Naive thymus-derived CD4-positive, alpha-beta T cell (primary cell): ENCODE measurements around the gene ATP11A. TPM values are rescaled to one million over a fixed set of nuclear protein-coding genes. Genes with fewer than 3 reads are reported as not detected.

ENCODE experiments used
- ATAC-seq: fragments of 150-1000 bp; cut with Tn5 transposase; 2 replicates; pipeline ENCODE4 v1.10.0; 2021; ENCODE audit warnings: mild to moderate bottlenecking, moderate library complexity
- CTCF ChIA-PET: fragments of 350-600 bp; sonication (Branson Sonifier 250); formaldehyde crosslinking; loops from one replicate; lab custom pipeline; 2021; ENCODE audit warnings: antibody characterized with exemption; lab: Charles Lee
- POLR2A ChIA-PET: fragments of 350-600 bp; sonication (Branson Sonifier 250); formaldehyde crosslinking; loops from one replicate; lab custom pipeline; 2021; ENCODE audit warnings: antibody characterized with exemption, inconsistent platforms; lab: Charles Lee
- DNase-seq, 9 donors: peaks; one replicate each; pipeline versions ENCODE4 v3.0.0 to v3.0.0-alpha.2; 2020 to 2022; ENCODE audit warnings: mixed read lengths in 1 of 9
- H3K27ac ChIP-seq: one replicate; pipeline ENCODE4 v1.7.0; 2013; ENCODE audit warnings: mild to moderate bottlenecking, low read depth, low read length, moderate library complexity
- H3K27me3 ChIP-seq, 2 donors: one replicate each; pipeline ENCODE4 v1.7.0; 2013; ENCODE audit warnings: low read length in 2 of 2, mild to moderate bottlenecking in 2 of 2, moderate library complexity in 2 of 2; ENCODE audit not compliant: control insufficient read depth in 2 of 2, insufficient read depth in 2 of 2
- H3K36me3 ChIP-seq, 3 experiments: 1 replicate in 2 of 3; 2 replicates in 1 of 3; pipeline ENCODE4 v1.7.0; 2013; ENCODE audit warnings: low read length in 3 of 3, mild to moderate bottlenecking in 3 of 3, moderate library complexity in 1 of 3; ENCODE audit not compliant: insufficient read depth in 3 of 3, control insufficient read depth in 2 of 3
- H3K4me1 ChIP-seq, 2 donors: one replicate each; pipeline ENCODE4 v1.7.0; 2013; ENCODE audit warnings: low read length in 2 of 2, mild to moderate bottlenecking in 2 of 2, moderate library complexity in 1 of 2; ENCODE audit not compliant: control insufficient read depth in 2 of 2, insufficient read depth in 2 of 2
- H3K4me3 ChIP-seq: 2 replicates; pipeline ENCODE4 v1.7.0; 2013; ENCODE audit warnings: mild to moderate bottlenecking, low read length
- H3K9me3 ChIP-seq, 3 experiments: 1 replicate in 2 of 3; 2 replicates in 1 of 3; pipeline ENCODE4 v1.7.0; 2013; ENCODE audit warnings: low read length in 3 of 3; ENCODE audit not compliant: control insufficient read depth in 2 of 3
- H3K27ac Mint-ChIP-seq, 9 donors: one replicate each; pipeline ENCODE4 v1.8.0; 2020 to 2022; ENCODE audit warnings: mixed read lengths in 9 of 9, mild to moderate bottlenecking in 8 of 9, moderate library complexity in 5 of 9, inconsistent platforms in 2 of 9
- H3K27me3 Mint-ChIP-seq, 5 donors: one replicate each; pipeline ENCODE4 v1.8.0; 2021 to 2022; ENCODE audit warnings: mixed read lengths in 5 of 5, mild to moderate bottlenecking in 1 of 5
- H3K36me3 Mint-ChIP-seq, 5 donors: one replicate each; pipeline ENCODE4 v1.8.0; 2020 to 2022; ENCODE audit warnings: mixed read lengths in 5 of 5, mild to moderate bottlenecking in 3 of 5, inconsistent platforms in 1 of 5
- H3K4me1 Mint-ChIP-seq, 7 donors: one replicate each; pipeline ENCODE4 v1.8.0; 2020 to 2022; ENCODE audit warnings: mixed read lengths in 7 of 7, mild to moderate bottlenecking in 3 of 7, inconsistent platforms in 1 of 7
- H3K4me3 Mint-ChIP-seq, 10 donors: one replicate each; pipeline ENCODE4 v1.8.0; 2020 to 2022; ENCODE audit warnings: mild to moderate bottlenecking in 10 of 10, mixed read lengths in 10 of 10, moderate library complexity in 6 of 10, inconsistent platforms in 2 of 10
- H3K9me3 Mint-ChIP-seq, 11 donors: one replicate each; pipeline ENCODE4 v1.8.0; 2020 to 2022; ENCODE audit warnings: mixed read lengths in 11 of 11, mild to moderate bottlenecking in 4 of 11, inconsistent platforms in 1 of 11, moderate library complexity in 1 of 11
- intact Hi-C, 2 donors: fragments of 100-400 bp; cut with micrococcal nuclease; formaldehyde crosslinking; loops; one replicate each; pipeline ENCODE4 v1.15.1; 2023
- polyA plus RNA-seq, 2 donors: library from polyadenylated mRNA; unstranded; fragments of 300-500 nt; fragmentation: Illumina TruSeq; gene quantifications; one replicate each; pipeline ENCODE4 v1.2.3, GENCODE V29; 2021
- total RNA-seq, 6 experiments: library from RNA in 5 of 6; stranded (reverse) in 5 of 6; gene quantifications; 1 replicate in 5 of 6; 2 replicates in 1 of 6; pipeline ENCODE4 v1.2.3 and lab custom pipeline; 2021 to 2026

ATP11A gene
- total and polyA plus RNA-seq, 7 experiments from 2014 or later: 4.3 to 111 (median 58.5) TPM

DNA sequence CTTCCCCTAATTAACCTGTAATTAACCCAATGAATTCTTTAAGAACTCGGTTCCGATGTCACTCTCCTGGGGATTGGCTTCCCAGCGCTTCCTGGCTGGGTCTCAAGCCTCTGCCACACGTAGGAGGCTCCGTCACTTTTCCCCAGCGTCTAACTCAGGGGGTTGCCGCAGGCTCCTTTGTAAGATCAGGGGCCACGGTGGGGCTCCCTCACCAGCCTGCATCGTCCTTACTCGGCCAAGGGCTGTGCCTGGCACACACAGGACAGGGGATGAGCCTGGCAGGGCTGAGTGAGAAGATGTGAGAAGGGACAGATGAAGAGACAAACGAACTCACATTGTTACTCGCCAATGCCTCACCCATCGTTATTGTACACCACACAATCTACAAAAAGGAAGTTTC lies 20.9 kb upstream of the ATP11A start:
- H3K36me3 Mint-ChIP-seq: no peaks in the 10 kb centered on the region
- peaks cover 0 to 2% (median 0%) of the 10 kb centered on the region in 5 donors for H3K27me3 Mint-ChIP-seq
- Histone ChIP-seq H3K4me3 (no peak overlapping the region), H3K9me3 (no peaks in the 10 kb centered on the region), H3K27ac (no peak overlapping the region), H3K4me1 (peaks cover 0 to 7% of the 10 kb centered on the region in 2 donors), H3K36me3 (no peaks in the 10 kb centered on the region), H3K27me3 (no peaks in the 10 kb centered on the region)
- ChIA-PET CTCF (interaction anchor here (0.7 kb wide), 1 partner anchor 28 kb away, joined by 4 read pairs; no protein-coding TSS in a partner anchor), POLR2A (no interaction called here)
- DNase-seq (no peak), ATAC-seq (no peak)
- H3K9me3 Mint-ChIP-seq: no peaks in the 10 kb centered on the region
- no peak overlapping the region for H3K4me3 Mint-ChIP-seq
- peak overlapping the region in 1 of 9 donors; percentile 25 for H3K27ac Mint-ChIP-seq
- intact Hi-C loops: no loop called here
- peaks cover 2 to 21% (median 7%) of the 10 kb centered on the region in 7 donors for H3K4me1 Mint-ChIP-seq

DNA sequence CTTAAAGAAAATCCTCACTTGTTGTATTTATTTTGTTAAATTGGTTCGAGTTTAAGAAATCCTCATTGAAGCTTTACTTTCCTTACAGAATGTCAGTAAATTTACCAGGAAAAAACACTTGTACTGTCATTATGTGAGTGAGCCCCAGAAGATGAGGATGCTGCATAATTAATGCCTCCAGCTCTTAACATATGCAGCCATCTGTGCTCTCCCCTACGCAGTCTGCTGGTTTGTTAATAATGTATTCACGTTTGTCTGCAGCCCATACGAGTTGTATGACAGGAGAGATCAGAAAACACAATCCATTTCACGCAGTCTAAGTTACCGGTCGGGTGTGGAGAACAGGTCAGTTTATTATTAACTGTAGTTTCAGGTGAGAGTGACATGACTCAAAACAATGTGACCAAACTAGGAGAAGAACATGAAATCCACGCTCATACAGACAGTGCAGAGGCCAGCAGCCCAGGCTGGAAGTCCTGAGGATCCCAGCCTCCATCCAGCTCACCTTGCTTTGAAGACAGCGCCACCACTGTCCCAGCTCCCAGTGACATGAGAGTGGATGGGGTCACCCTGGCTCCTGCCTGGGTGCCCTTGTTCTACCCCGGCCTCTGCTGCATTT lies 19.8 kb upstream of the ATP11A start:
- no peak overlapping the region for H3K4me3 Mint-ChIP-seq
- intact Hi-C loops: no loop called here
- Histone ChIP-seq H3K27me3 (no peaks in the 10 kb centered on the region), H3K9me3 (no peaks in the 10 kb centered on the region), H3K27ac (no peak overlapping the region), H3K36me3 (no peaks in the 10 kb centered on the region), H3K4me1 (peaks cover 0 to 15% of the 10 kb centered on the region in 2 donors), H3K4me3 (no peak overlapping the region)
- H3K4me1 Mint-ChIP-seq: peaks cover 8 to 28% (median 14%) of the 10 kb centered on the region in 7 donors
- CTCF ChIA-PET: no interaction called here
- H3K36me3 Mint-ChIP-seq: no peaks in the 10 kb centered on the region
- POLR2A ChIA-PET: no interaction called here
- no peak for DNase-seq
- H3K27me3 Mint-ChIP-seq: peaks cover 0 to 2% (median 0%) of the 10 kb centered on the region in 5 donors
- no peaks in the 10 kb centered on the region for H3K9me3 Mint-ChIP-seq
- no peak for ATAC-seq
- no peak overlapping the region for H3K27ac Mint-ChIP-seq

DNA sequence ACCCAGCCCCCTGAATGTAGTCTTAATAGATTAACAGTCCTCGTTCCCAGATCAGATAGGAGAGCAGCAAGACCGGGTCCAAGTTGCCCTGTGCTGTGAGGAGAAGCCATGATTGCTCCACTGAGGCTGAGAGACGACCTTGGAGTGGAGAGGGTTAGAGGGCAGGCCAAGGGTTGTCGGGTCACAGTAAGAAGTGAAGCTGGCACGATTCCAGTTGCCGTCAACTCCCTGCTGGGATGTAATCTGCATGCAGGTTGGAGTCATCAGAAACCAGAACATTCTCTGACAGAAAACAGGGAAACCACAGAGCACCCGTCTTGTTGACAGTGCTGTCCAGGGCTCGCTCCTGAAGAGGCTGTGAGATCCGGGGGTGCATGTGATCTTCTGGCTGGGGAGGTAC lies 19.0 kb upstream of the ATP11A start:
- DNase-seq (no peak), ATAC-seq (no peak)
- H3K27me3 Mint-ChIP-seq: peaks cover 0 to 3% (median 0%) of the 10 kb centered on the region in 5 donors
- H3K36me3 Mint-ChIP-seq: no peaks in the 10 kb centered on the region
- H3K36me3 ChIP-seq: no peaks in the 10 kb centered on the region
- no peak overlapping the region for H3K4me3 ChIP-seq
- no peaks in the 10 kb centered on the region for H3K9me3 Mint-ChIP-seq
- H3K9me3 ChIP-seq: no peaks in the 10 kb centered on the region
- no peak overlapping the region for H3K27ac Mint-ChIP-seq
- H3K27ac ChIP-seq: no peak overlapping the region
- POLR2A ChIA-PET: no interaction called here
- intact Hi-C loops: no loop called here
- CTCF ChIA-PET: no interaction called here
- H3K4me1 Mint-ChIP-seq: peaks cover 8 to 34% (median 14%) of the 10 kb centered on the region in 7 donors
- no peak overlapping the region for H3K4me3 Mint-ChIP-seq
- no peaks in the 10 kb centered on the region for H3K27me3 ChIP-seq
- H3K4me1 ChIP-seq: peaks cover 0 to 16% of the 10 kb centered on the region in 2 donors

DNA sequence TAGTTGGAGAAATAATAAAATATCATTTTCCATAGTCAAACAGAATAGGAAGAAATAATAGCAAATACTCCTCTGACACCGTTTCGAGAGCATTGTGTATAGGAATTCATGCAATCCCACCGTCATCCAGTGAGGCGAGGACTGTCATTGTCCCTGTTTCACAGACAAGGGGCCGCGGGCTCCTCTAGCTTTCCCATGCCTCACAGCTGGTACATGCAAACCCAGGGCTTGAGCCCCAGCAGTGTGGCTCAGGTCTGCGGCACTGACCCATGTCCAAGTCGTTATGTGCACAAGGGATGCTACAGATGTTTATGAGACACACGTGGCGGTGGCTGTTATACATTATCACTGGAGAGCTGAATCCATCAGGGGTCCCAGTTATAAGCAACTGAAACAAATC lies 18.5 kb upstream of the ATP11A start:
- Histone ChIP-seq H3K27me3 (no peaks in the 10 kb centered on the region), H3K9me3 (no peaks in the 10 kb centered on the region), H3K27ac (no peak overlapping the region), H3K4me1 (peaks cover 0 to 16% of the 10 kb centered on the region in 2 donors), H3K36me3 (no peaks in the 10 kb centered on the region), H3K4me3 (no peak overlapping the region)
- no peaks in the 10 kb centered on the region for H3K9me3 Mint-ChIP-seq
- peaks cover 8 to 34% (median 14%) of the 10 kb centered on the region in 7 donors for H3K4me1 Mint-ChIP-seq
- intact Hi-C loops: no loop called here
- H3K36me3 Mint-ChIP-seq: no peaks in the 10 kb centered on the region
- no peak for ATAC-seq
- H3K4me3 Mint-ChIP-seq: no peak overlapping the region
- DNase-seq: no peak
- POLR2A ChIA-PET: no interaction called here
- CTCF ChIA-PET: interaction anchor here (1.4 kb wide), 1 partner anchor 31 kb away, joined by 5 read pairs; no protein-coding TSS in a partner anchor
- H3K27ac Mint-ChIP-seq: no peak overlapping the region
- peaks cover 0 to 7% (median 0%) of the 10 kb centered on the region in 5 donors for H3K27me3 Mint-ChIP-seq

DNA sequence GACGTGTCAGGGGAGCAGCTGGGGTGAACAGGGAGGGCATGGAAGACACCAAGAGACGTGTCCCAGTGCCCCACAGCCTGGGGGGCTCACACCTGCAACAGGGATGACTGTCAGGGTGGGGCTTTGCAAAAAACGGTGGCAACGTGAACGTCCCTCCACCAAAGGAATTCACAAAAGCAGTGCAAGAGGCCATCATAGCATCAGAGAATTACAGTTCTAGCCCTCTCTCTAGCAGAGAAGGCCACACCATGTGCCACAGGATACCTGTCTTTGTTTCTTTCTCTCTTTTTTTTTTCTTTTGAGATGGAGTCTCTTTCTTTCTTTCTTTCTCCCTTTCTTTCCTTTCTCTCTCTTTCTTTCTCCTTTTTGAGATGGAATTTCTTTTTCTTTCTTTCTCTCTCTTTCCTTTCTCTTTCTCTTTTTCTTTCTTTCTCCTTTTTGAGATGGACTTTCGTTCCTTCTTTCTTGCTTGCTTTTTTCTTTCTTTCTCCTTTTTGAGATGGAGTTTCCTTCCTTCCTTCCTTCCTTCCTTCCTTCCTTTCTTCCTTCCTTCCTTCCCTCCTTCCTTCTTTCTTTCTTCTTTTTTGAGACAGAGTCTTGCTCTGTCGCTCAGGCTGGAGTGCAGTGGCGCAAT lies 17.1 kb upstream of the ATP11A start:
- Mint-ChIP-seq H3K4me1 (peaks cover 8 to 34% (median 15%) of the 10 kb centered on the region in 7 donors), H3K27ac (peak overlapping the region in 2 of 9 donors; percentile 65), H3K36me3 (no peaks in the 10 kb centered on the region), H3K4me3 (peak overlapping the region in 2 of 10 donors; percentile 74 to 77), H3K27me3 (peaks cover 0 to 9% (median 0%) of the 10 kb centered on the region in 5 donors), H3K9me3 (peaks cover 0 to 2% (median 0%) of the 10 kb centered on the region in 11 donors)
- Histone ChIP-seq H3K9me3 (no peaks in the 10 kb centered on the region), H3K4me3 (no peak overlapping the region), H3K4me1 (peaks cover 0 to 16% of the 10 kb centered on the region in 2 donors), H3K27me3 (no peaks in the 10 kb centered on the region), H3K36me3 (no peaks in the 10 kb centered on the region), H3K27ac (no peak overlapping the region)
- intact Hi-C loops: no loop called here
- ChIA-PET POLR2A (no interaction called here), CTCF (interaction anchor here (1.4 kb wide), 1 partner anchor 32 kb away, joined by 5 read pairs; no protein-coding TSS in a partner anchor)
- ATAC-seq (no peak), DNase-seq (no peak)

DNA sequence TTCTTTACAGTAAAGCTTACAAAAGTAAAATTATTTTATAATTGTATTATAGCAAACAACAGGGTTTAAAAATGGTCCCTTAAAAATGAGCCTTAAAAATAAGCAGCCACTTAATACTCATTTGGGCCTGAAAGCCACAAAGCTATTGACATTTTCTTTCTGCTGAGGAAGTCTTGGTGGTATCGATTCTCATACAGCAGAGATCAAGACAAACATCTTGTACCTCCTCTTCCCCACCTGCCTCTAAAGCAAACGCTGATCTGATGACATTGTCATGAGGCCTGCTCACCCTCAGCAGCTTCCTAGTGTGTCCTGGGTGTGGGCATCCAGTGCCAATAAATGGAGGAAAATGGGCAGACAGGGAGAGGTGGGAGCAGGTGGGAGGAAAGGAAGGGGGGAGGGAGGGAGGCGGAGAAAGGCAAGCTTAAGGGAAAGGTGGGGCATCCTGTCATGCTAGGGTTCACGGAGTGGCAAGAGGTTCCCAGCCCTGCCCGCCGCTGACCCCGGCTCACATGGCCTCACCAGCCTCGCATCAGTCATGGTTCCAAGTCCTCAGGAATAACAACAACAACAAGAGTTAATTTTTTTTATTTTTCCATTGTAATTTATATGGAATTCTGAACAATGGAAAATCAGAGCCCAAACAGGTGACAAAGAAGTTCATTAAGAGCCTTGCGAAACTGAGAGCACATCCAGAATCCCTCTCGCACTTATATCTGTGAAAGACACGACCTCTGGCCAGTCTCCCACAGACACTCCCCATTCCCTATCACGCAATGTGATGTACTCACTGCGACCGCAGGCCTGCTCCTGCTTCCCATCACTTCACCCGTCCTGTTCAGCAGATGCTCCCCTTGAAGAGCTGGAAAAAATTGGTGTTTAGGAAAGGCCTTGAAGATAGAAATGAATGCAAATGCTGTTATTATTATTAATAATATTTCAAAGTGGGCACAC lies 15.1 kb upstream of the ATP11A start:
- Histone ChIP-seq H3K36me3 (no peaks in the 10 kb centered on the region), H3K9me3 (no peaks in the 10 kb centered on the region), H3K27ac (peak overlapping the region; percentile 12), H3K4me3 (no peak overlapping the region), H3K27me3 (no peaks in the 10 kb centered on the region), H3K4me1 (peaks cover 0 to 16% of the 10 kb centered on the region in 2 donors)
- intact Hi-C loops: loop anchor here (1.0 to 2.0 kb wide), 2 partner anchors 14 to 15 kb away; no protein-coding TSS in a partner anchor
- H3K27me3 Mint-ChIP-seq: peaks cover 0 to 8% (median 0%) of the 10 kb centered on the region in 5 donors
- peak overlapping the region in 6 of 9 donors; percentile 1 to 79 (median 64) for H3K27ac Mint-ChIP-seq
- H3K9me3 Mint-ChIP-seq: peaks cover 0 to 2% (median 0%) of the 10 kb centered on the region in 11 donors
- DNase-seq (no peak), ATAC-seq (peak; percentile 37)
- CTCF ChIA-PET: no interaction called here
- H3K36me3 Mint-ChIP-seq: no peaks in the 10 kb centered on the region
- POLR2A ChIA-PET: interaction anchor here (0.6 to 0.7 kb wide), 2 partner anchors 15 to 34 kb away, joined by 3 read pairs; partner anchors contain the start of gene ATP11A
- H3K4me3 Mint-ChIP-seq: peak overlapping the region in 9 of 10 donors; percentile 16 to 77 (median 61)
- H3K4me1 Mint-ChIP-seq: peaks cover 8 to 34% (median 15%) of the 10 kb centered on the region in 7 donors
